ENCODE results near the gene CADM2.

The CADM2 gene

GRCh38 chr3:85394424-85394823 is 435.6 kb downstream of the CADM2 start:
- Histone ChIP-seq H3K9me3 (ENCODE audit: control insufficient read depth, insufficient read depth, low read length) (no peaks in the 10 kb centered on the region), H4K20me1 (ENCODE audit: control insufficient read depth, insufficient read depth, low read depth, low read length) (no peaks in the 10 kb centered on the region), H3K4me3 (ENCODE audit: low read length) (no peak overlapping the region), H3K4me2 (ENCODE audit: low read length) (no peak overlapping the region), H3K4me1 (ENCODE audit: control insufficient read depth, low read length) (no peaks in the 10 kb centered on the region), H3K79me2 (ENCODE audit: control insufficient read depth, low read length) (no peaks in the 10 kb centered on the region), H3K27me3 (ENCODE audit: control insufficient read depth, low read length) (no peaks in the 10 kb centered on the region), H3K9me2 (replicated peaks; ENCODE audit: control insufficient read depth, low read length) (no peaks in the 10 kb centered on the region), H3K36me3 (ENCODE audit: control insufficient read depth, low read length) (no peaks in the 10 kb centered on the region), H3K27ac (ENCODE audit: low read depth, low read length) (no peak overlapping the region), H3F3A (ENCODE audit: control insufficient read depth, insufficient read depth) (no peaks in the 10 kb centered on the region)
- TF ChIP-seq EZH2phosphoT487 (IDR thresholded peaks at IDR 0.05; ENCODE audit: borderline replicate concordance, low read length) (no peak), CTCF (IDR thresholded peaks at IDR 0.05; ENCODE audit: low read depth, low read length, poor library complexity, severe bottlenecking) (no peak)

GRCh38 chr3:85397434-85397833 is 438.6 kb downstream of the CADM2 start:
- Histone ChIP-seq H3K79me2 (ENCODE audit: control insufficient read depth, low read length) (no peaks in the 10 kb centered on the region), H3K36me3 (ENCODE audit: control insufficient read depth, low read length) (no peaks in the 10 kb centered on the region), H3K4me1 (ENCODE audit: control insufficient read depth, low read length) (no peaks in the 10 kb centered on the region), H3F3A (ENCODE audit: control insufficient read depth, insufficient read depth) (no peaks in the 10 kb centered on the region), H4K20me1 (ENCODE audit: control insufficient read depth, insufficient read depth, low read depth, low read length) (no peaks in the 10 kb centered on the region), H3K9me2 (replicated peaks; ENCODE audit: control insufficient read depth, low read length) (no peaks in the 10 kb centered on the region), H3K9me3 (ENCODE audit: control insufficient read depth, insufficient read depth, low read length) (no peaks in the 10 kb centered on the region), H3K27ac (ENCODE audit: low read depth, low read length) (no peak overlapping the region), H3K4me2 (ENCODE audit: low read length) (no peak overlapping the region), H3K27me3 (ENCODE audit: control insufficient read depth, low read length) (no peaks in the 10 kb centered on the region), H3K4me3 (ENCODE audit: low read length) (no peak overlapping the region)
- TF ChIP-seq CTCF (IDR thresholded peaks at IDR 0.05; ENCODE audit: low read depth, low read length, poor library complexity, severe bottlenecking) (no peak), EZH2phosphoT487 (IDR thresholded peaks at IDR 0.05; ENCODE audit: borderline replicate concordance, low read length) (no peak)

GRCh38 chr3:85426121-85426520 is 467.3 kb downstream of the CADM2 start:
- H3K4me2 ChIP-seq (ENCODE audit: low read length), result no peak overlapping the region
- H3K36me3 ChIP-seq (ENCODE audit: control insufficient read depth, low read length), result no peaks in the 10 kb centered on the region

More at GRCh38 chr3:85426121-85426520, 467.3 kb downstream of the CADM2 start:
- Histone ChIP-seq H3K27me3 (ENCODE audit: control insufficient read depth, low read length) (no peaks in the 10 kb centered on the region), H3K9me3 (ENCODE audit: control insufficient read depth, insufficient read depth, low read length) (no peaks in the 10 kb centered on the region; the same call in 1 of the 2 replicates), H3K27ac (ENCODE audit: low read depth, low read length) (no peak overlapping the region), H3K9me2 (replicated peaks; ENCODE audit: control insufficient read depth, low read length) (no peaks in the 10 kb centered on the region), H3K79me2 (ENCODE audit: control insufficient read depth, low read length) (no peaks in the 10 kb centered on the region), H3F3A (ENCODE audit: control insufficient read depth, insufficient read depth) (no peaks in the 10 kb centered on the region), H3K4me1 (ENCODE audit: control insufficient read depth, low read length) (no peaks in the 10 kb centered on the region), H3K4me3 (ENCODE audit: low read length) (no peak overlapping the region), H4K20me1 (ENCODE audit: control insufficient read depth, insufficient read depth, low read depth, low read length) (no peaks in the 10 kb centered on the region)
- no peak for TF ChIP-seq CTCF (IDR thresholded peaks at IDR 0.05; ENCODE audit: low read depth, low read length, poor library complexity, severe bottlenecking)
- TF ChIP-seq EZH2phosphoT487 (IDR thresholded peaks at IDR 0.05; ENCODE audit: borderline replicate concordance, low read length), result no peak

All from DOHH2 (cell line).